ENCODE results near the gene MYL6.

DNA sequence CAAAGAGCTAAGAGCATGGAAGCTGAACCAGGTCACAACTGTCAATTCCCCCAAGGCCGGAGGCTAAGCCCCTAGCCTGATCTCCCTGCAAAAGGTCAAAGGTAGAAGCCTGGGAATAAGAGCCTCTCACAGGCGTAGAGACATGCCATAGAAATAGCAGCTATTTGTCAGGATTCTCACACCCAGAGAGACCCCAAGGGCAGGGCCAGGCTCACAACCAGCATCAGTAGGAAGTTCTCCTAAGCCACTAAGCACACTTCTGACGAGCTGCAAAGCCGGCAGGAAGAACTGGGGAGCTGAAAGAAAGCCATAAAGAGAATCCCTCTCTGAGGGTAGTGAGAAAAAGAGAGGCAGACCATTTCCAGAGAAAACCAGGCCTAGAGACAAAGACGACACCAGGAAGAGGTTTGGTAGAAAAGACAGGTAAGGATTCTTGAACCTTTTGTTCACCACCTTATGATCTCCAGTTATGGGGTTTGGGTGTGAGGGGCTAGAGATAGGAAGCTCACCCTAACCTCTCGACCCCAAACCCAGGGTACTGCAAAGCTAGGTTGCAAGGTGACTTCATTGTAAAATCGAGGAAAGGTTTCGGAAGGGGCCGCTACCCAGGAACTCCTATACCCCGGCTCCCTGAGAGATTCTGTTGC lies 30.1 kb downstream of the MYL6 start:
- TF ChIP-seq, protein P1, sequence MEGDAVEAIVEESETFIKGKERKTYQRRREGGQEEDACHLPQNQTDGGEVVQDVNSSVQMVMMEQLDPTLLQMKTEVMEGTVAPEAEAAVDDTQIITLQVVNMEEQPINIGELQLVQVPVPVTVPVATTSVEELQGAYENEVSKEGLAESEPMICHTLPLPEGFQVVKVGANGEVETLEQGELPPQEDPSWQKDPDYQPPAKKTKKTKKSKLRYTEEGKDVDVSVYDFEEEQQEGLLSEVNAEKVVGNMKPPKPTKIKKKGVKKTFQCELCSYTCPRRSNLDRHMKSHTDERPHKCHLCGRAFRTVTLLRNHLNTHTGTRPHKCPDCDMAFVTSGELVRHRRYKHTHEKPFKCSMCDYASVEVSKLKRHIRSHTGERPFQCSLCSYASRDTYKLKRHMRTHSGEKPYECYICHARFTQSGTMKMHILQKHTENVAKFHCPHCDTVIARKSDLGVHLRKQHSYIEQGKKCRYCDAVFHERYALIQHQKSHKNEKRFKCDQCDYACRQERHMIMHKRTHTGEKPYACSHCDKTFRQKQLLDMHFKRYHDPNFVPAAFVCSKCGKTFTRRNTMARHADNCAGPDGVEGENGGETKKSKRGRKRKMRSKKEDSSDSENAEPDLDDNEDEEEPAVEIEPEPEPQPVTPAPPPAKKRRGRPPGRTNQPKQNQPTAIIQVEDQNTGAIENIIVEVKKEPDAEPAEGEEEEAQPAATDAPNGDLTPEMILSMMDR (IDR thresholded peaks at IDR 0.05) = no peak
- no peak for TF ChIP-seq POLR2AphosphoS5 (IDR thresholded peaks at IDR 0.05)
